Effector CD4-positive, alpha-beta T cell (primary cell): ENCODE results near the gene HOXB3.

ENCODE experiments used
- DNase-seq: peaks from one replicate; pipeline ENCODE4 v3.0.0-alpha.2; 2020

Gene HOXB3

DNA sequence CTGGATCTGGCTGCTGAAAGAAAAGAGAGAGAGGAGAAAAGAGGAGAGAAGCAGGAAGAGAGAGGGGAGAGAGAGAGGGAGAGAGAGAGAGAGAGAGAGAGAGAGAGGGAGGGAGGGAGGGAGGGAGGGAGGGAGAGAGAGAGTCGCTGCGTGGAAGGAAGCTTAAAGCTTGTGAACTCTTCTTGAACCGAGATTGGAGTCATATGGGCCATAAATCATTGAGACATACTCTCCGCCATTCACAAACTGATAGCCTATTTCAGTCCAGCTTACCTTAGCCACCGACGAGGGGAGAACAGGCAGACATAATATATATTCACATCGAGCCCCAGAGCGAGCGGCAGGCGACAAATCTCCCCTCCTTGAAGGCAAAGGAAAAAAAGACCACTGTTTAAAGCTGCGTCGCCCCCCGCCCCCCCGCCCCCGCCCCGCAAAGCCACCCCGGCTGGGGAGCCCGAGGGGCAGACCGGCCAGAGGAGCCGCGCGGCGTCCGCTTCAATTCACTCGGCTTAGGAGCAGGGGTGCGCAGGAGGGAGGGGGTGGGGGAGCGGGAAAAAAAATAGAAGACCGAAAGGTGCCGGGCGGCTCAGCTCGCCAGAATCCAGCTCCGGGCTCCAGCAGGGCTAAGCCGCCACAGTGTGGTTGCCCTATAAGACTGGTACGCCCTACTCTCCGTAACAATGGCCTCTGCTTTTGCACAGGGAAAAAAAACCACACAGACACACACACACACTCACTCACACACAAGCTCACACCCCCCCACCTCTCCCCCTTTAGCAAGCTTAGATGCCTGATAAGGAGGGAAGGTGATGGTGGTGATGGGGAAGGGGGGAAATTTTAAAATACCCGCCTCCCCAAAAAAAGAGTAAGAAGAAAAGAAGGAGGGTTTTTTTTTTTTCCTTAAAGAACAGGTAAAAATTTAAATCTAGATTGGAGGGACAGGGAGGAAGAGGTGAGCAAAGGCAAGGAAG lies 34.5 kb downstream of the HOXB3 start:
- DNase-seq: no peak

DNA sequence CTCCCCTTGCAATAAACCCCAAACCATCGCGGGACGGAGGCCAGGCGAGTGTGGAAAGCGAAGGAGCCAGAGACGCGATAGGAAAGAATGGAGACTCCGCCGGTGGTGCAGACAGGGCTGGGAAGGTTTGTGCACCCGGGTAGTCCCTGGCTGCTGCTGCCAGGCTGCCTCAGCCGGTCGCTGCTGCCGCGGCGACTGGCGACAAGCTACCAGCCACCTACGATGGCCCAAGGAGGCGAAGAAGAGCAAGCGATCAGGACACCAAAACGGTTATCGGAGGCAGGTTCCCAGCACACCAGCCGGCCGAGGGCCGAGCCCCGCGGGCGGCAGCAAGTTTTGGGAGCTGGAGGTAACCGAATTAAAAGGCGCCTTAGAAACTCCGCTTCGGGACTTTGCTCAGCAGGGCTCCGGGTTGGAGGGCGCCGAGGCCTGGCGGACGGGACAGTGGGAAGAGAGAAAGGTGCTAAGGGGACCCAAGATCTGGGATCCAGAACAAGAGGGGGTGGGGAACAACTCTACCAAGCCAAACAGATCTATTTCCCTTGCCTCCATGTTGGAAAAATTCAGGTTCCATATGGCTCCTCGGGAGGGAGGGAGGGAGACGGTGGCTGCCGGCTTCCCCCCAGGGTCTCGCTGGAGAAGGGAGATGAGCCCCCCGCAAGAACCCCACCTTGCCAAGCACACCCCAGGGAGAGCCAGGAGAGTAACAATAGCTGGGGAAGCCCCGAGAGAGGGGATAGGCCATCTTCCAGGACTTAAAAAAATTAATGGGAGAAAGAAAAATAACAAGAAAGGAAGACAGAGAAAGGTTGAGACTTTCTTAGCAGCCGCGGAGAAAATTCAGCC lies 35.4 kb downstream of the HOXB3 start:
- no peak for DNase-seq

DNA sequence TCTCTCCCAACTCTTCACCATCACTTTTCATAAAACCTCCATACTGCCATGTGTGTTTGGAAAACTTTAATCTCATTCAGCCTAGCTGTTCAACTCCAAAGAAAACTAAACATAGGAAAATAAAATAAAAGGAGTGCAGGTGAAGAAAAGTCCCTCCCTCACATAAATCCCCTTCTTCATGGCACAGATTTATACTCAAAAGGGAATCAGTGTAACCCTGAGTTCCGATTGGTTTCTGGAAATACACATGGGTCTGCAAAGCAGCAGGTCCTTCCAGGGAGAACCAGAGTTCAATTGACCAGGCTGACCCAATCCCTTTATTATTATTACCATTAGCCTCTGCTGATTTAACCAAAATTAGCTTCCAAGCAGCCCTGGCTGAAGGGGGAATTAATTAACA lies 36.2 kb downstream of the HOXB3 start:
- DNase-seq: no peak

DNA sequence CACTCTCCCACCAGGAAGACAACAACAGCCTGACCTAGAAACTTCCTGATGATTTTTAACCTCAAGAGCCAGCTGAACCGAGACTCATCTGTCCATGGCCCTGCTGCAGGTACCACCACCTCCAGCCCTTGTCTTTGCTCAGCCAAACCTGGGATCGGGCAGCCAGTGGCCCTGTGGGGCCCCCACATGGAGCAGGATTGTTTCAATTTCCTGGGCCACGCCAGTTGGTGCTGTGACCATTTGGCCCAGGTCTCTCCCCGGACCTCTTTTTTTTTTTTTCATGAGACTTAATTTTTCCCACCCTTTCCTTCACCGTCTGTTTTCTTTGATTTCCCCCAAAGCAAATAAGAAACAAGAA lies 36.9 kb downstream of the HOXB3 start:
- DNase-seq: no peak

DNA sequence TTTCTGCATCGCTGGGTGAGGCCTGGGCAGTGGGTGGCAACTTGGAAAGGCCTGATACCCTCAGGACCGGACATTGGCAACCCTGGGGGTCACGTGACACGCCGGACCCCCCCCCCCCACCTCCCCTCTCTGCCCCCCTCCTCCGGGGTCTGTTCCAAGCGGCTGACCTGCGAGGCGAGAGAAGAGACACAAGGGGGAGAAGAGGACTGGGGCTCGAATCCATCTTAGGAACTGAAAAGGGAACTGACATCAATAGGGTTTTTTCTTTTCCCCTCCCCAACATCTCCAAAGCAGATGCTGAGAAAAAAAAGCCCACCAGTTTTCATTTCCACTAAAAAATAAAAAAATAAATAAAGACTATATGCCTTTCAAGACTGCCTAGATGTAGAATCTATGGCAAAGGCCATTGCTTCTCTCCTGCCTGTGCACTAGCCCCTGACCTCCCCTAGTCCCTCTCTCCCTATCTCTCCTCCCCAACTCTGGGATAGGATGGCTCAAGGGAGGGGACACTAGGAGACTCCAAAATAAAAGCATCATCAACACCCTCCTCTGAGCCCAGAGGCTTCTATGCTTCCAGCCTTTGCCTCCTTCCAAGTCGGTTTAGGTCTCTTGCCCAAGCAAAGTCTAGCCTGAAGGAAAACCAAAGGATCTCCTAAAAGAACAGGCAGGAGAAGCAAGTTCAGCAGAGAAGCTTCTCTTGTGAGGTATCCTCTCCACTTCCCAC lies 37.4 kb downstream of the HOXB3 start:
- DNase-seq: no peak

DNA sequence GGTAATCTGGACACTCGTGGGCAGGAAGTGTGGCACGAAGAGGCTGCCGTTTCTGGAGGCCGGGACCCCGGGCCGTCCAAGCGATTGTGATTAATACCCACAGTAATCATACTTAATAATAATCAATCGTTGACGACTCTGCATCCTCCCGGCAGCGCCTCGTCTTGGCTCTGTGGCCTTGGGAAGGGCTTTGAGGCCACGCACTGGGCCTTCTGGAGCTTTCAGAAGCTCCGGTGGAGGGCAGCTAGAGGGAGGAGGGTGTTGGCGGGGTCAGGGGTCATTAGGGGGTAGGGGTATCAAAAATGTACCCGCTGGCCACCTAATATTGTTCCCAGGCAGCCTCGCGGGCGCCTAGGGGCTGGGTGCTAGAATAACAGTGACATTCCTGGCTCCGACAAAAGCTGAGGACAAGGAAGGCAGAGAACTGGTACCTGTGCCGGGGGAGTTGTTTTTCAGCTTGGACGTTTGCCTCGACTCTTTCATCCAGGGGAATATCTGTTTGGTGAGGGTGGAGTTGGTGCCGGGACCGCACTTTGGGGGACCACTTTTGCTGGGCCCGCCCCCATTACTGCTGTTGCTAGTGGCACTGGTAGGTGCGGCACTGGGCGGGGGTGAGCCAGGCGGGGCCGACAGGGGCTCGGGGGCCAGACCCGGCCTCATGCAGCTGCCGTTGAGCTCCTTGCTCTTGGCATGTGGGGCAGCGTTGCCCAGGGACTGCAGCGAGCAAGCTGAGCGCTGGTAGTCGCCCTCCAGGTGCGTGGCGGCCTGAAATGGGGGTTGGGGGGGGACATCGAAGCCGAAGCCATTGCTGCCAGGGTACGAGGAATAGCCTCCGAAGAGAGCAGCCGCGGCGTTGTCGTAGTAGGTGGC lies 38.2 kb downstream of the HOXB3 start:
- DNase-seq: no peak

DNA sequence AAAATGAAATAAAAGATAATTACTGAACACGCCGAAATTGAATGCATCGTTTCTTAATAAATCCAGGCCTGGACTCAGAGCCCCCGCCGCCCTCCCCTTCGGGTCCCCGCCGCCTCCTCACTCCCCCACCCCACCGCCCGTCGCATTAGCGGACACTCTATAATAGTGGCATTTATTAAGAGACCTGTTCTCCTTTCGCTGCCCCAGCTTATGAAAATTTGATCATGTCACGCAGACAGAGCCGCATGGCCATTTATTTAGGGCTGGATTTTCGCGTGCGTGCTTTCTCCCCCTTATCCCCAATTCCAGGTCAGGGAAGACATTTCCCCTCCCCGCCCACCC lies 38.9 kb downstream of the HOXB3 start:
- no peak for DNase-seq

DNA sequence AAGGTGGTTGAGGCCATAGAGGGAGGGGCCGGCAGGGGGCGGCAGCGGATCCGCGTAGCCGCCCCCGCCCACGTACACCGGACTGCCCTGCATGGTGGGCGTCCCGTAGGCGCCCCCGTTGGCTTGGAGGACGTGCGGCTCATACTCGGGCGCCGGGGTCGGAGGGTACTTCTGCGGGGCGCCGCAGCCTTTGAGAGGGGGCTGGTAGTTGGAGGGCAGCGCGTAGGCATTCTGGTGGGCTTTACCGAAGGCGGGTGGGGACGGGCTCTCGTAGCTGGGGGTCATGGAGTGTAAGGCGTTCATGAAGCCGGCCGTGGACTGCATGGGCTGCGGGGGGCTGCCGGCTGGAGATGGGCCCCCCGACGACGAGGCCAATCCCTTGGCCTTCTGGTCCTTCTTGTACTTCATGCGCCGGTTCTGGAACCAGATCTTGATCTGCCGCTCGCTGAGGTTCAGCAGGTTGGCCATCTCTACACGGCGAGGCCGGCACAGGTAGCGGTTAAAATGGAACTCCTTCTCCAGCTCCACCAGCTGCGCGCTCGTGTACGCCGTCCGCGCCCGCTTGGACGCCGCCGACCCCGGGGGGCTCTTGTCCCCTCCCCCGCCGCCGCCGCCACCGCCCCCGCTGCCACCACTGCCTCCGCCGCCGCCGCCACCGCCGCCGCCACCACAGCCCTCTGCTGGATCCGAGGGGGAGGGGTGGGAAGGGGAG lies 39.4 kb downstream of the HOXB3 start:
- DNase-seq: no peak

DNA sequence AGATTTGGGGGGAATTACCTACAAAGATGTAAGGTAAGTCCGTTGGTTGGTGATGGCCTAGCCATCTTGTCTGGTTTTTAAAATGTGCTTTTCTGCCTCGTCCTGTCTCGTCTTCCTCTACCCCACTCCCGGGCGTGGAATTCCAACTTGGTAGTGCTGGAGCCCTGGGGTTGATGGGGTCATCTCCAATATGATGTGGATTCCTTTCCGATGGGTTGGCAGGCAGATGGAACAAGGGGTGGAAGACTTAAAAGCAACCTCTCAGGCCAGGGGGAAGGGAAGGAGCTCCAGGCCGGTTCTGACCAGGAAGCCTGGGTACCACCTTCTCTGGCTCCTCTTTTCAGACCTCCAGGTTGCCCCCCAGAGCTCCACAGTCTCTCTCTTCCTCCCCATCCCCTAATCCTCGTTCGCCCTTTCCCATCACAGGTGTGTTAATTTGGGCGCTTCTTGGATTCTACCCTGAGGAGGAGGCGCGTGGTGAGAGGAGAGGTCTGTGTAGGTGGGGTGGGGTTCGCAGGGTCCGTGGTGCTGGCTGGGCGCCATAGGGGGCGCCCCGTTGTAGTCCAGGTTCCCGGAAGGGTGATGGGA lies 40.0 kb downstream of the HOXB3 start:
- no peak for DNase-seq

DNA sequence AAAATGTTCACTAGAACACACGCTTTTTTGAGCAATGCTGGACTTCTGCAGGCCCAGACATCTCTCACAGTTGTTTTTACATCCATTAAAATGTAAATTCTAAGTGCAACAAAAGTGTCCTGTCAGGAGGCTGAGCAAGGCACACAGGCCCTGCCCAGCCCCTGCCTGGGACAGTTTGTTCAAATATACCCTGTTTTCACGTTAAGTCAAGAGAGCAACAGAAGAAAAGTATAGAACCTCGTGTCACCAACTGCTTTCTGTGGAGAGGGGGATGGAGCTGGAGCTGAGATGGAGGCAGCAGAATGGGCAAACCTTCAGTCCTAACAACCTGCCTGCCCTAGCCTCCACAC lies 40.8 kb downstream of the HOXB3 start:
- DNase-seq: no peak

DNA sequence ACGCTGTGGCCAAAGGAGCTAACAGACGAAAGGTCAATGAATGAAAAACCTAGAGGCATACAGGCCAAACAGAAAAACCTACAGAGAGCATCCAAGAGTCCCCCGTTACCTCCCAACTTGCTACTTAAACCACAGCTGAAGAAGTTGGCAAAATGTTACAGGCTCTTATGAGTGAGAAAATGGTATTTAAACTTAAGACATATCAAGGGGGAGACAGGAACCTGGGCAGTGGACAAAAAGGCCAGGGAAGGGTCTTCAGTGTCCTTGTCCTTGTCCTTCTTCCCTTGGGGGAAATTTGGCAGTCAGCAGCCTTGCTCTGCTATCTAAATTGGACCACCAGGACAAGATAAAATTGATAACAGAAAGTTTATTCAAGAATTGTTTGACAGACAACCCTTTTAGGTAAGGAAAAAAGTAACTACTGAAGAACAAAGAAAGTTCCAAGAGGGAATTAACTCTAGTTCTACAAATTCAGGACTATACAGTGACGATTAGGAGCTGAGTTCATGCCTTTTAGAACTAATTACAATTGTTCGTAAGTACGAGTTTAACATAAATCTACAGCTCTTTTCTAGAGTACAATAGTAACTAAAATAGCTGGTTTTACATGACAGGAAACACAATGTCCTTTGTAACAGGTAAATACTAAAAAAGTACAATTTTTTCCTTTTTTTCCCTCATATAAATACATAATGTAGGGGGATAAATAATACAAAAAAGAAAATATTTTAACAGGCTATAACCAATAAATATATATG lies 41.3 kb downstream of the HOXB3 start:
- DNase-seq: no peak

DNA sequence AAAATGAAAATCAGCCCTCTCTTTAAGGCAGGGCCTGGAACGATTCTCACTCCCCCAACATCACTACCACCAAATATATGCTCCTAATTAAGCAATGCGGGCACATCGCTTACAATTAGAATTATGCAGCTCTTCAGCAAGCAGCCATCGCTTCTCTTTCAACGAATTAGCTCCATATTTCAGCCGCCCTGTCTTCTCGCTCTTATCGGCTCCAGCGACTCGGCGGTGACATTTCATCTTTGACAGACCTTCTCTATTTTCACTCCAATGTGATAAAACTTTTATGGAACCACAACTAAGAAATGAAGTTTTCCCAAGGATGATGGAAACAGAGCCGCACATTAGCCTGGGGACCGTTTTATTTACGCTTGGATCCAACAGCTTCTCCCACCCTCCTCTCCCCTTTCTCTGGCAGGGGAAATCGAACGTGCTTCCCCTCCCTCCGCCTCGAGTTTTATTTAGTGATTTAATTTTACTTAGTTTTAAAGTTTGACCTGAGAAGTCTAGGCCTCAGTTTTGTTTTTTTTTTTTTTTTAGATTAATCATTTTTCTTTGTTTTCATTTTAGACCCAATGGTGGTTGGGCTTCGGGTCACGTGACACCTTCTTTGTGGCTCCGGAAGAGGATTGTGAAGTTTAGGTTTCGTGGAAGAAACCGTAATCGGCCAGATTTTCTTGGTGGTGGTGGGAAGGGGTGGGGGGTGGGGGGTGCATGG lies 42.1 kb downstream of the HOXB3 start:
- DNase-seq: peak; percentile 60

DNA sequence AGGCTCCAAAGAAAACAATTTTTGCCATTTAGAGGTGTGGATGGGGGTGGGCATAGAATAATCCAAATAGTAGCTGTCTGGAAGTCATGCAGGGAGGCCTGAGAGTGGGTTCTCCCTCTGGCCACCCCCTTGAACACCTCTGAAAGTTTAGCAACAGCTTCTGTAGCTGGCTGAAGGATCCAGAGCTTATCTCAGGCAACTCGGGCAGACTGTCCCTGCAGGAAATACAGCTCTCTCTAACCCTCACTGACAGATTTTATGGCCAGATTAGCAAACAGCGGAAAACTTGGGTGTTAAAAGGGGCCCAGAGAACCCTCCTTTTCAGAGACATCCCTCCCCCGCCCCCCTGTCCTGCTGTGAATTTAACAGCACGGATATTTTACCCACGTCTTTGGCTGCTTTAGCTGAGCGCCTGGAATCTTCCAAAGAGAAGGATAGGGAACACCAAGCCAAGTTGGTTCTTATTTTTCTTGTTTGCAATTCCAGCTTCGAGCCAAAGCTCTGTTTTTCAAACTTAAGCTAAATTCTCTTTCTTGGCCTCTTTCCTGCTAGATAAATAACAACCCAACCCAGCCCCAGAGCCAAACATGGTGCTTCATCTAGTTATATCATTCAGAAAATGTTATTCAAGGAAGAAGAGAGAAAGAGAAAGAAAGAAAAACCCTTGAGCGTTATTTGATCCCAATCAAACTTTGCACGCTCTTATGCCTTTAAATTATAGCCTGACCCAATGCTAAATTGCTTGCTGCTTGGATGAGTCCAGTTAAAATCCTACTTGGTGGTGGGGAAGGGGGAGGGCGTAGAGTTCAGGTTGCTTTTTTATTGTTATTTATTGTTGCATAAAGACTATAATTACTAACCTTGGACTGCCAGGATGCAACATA lies 42.9 kb downstream of the HOXB3 start:
- no peak for DNase-seq

DNA sequence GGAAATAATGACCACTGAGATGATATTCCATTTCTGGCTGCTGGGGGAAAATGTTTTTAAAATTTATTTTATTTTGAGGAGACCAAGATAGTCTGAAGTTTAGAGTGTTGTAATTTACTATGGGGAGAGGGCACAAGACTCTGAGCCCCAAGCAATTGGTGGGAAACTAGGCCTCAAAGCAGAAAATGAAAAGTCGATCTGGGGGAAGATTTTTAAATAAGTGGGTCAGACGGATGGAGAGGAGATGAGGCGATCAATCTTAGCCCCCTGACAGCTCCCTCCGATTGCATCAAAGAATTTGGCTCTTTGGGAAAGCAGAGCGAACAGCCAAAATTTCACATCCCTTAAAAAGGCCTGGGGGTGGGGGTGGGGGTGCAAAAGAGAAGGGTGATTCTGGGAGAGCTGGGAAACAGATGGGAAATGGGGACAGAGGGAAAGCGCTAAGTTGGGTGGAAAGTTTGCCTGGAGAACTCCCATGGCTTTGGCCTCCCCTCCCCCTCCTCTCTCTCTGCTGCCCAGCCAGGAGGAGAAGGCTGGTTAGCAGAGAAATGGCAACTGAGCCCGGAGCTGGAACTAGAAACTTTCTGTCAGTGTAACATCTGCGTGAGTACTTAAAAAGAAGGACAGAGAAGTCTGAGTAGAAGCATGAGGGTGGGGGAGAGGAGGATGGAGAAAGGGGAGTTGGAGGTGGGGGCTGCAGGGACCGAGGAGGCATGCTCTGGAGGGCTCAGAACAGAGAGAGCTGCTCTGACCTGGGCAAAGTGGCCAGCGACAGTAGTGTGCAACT lies 43.7 kb downstream of the HOXB3 start:
- DNase-seq: no peak

DNA sequence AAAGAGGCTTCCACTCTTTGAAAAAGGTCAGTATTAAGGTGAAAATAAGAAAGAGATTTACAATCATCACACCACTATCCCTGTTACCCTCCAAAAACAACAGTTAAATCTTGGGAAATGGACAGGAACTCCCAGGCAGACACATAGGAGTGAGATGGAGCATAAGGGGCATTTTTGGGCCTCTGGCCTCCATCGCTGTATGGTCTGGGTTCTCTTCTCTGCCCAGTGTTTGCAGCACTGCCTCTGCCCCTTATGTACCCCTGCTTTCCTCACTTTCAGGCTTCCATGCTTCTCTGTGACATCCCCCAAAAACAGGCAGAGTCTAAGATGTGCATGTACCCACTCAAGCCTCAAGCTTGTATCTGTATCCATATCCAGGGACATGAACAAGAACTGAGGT lies 44.5 kb downstream of the HOXB3 start:
- DNase-seq: no peak

DNA sequence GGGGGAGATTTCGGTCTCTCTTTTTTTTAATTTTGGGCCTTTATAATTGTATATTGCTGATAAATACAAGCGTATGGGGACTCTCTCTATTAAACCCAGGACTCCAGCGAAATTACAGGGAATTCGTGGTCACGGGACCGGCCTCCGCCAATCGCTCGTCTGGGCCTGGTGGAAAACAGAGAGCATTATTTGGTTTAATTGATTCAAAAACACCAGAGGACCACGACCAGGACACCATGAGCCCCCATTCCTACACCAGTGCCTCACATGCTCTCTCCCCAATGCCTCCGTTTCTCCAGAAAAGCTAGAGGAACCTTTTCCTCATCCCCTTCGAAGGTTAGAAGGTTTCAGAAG lies 45.0 kb downstream of the HOXB3 start, which contains the start of gene HOXB2:
HOXB2 (minus strand) TSS at position 88 of the 354 bp plus-strand sequence. CDS start 198 bp downstream, outside the sequence.
- no peak for DNase-seq

DNA sequence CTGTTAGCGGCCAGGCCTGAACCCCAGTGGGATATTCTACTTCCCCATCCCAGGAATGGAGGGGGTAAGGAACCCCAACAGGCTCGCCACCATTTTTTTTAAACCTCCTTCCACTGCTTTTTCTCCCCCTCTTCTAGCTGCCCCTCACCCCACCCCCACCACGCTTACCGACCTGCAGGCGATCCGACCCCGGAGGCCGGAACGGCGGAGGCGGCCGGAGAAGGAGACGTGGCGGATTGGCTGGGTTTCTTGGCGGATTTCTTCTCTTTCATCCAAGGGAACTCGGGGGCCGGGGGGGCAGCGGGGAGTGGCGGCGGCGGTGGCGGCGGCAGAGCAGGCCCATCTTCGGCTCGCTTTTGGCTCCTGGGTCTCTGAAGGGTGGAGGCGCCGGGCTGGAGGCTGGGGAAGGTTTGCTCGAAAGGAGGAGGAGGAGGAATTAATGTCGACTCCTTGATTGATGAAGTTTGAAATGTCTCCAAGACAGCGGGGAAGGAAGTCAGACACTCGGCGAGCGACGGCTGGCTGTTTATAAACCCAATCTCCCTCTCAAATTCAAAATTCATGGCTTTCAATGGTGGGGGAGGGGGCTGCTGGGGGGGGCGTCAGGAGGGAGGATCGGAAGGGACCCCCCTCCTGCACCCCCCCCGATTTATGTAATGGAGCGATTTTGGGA lies 45.6 kb downstream of the HOXB3 start:
- DNase-seq: peak; percentile 36
